Sigmoid colon (tissue), 7 donors: ENCODE measurements around the gene KRTAP20-1. TPM values are rescaled to one million over a fixed set of nuclear protein-coding genes. Genes with fewer than 3 reads are reported as not detected.

Source experiments
- DNase-seq: peaks from one replicate; pipeline ENCODE4 v3.0.0-alpha.2; 2019
- H3K27ac ChIP-seq, 4 donors: fragments of 200-600 bp; sonication (generic); one replicate each; pipeline ENCODE4 v1.5.1; 2016 to 2019; ENCODE audit warnings: mild to moderate bottlenecking in 1 of 4
- H3K27me3 ChIP-seq, 3 donors: fragments of 200-600 bp; sonication (generic); one replicate each; pipeline ENCODE4 v1.5.1; 2019; ENCODE audit warnings: mild to moderate bottlenecking in 1 of 3
- H3K36me3 ChIP-seq, 4 donors: fragments of 200-600 bp; sonication (generic); one replicate each; pipeline ENCODE4 v1.5.1; 2016 to 2019
- H3K4me1 ChIP-seq, 4 donors: fragments of 200-600 bp; sonication (generic); one replicate each; pipeline ENCODE4 v1.5.1; 2017 to 2019
- H3K4me3 ChIP-seq, 4 donors: fragments of 200-600 bp; sonication (generic); one replicate each; pipeline ENCODE4 v1.5.1; 2017 to 2019; ENCODE audit warnings: mild to moderate bottlenecking in 2 of 4, moderate library complexity in 1 of 4
- H3K9me3 ChIP-seq, 4 donors: fragments of 200-600 bp in 3 of 4; sonication (generic) in 3 of 4; one replicate each; pipeline versions ENCODE4 v1.5.1 to v1.6.1; 2013 to 2019
- EP300 ChIP-seq, 4 donors: sonication (generic); formaldehyde crosslinking; IDR thresholded peaks; one replicate each; pipeline ENCODE4 v1.6.1; 2017; ENCODE audit warnings: antibody characterized with exemption in 4 of 4
- POLR2A ChIP-seq, 2 donors: fragments of 450-650 bp; IDR thresholded peaks; one replicate each; pipeline ENCODE4 v1.6.1; 2016; ENCODE audit warnings: antibody characterized with exemption in 2 of 2, mild to moderate bottlenecking in 2 of 2, moderate library complexity in 2 of 2
- POLR2AphosphoS5 ChIP-seq, 4 donors: sonication (generic); formaldehyde crosslinking; IDR thresholded peaks; one replicate each; pipeline ENCODE4 v1.6.1; 2017; ENCODE audit warnings: antibody characterized with exemption in 4 of 4
- WGBS, 2 donors: extraction: QIAGEN DNeasy Blood & Tissue Kit; methylation state at CpG; one replicate each; pipeline ENCODE4 v1.1.7; 2013; 5-methylcytosine and 5-hydroxymethylcytosine counted together
- intact Hi-C: fragments of 100-400 bp; cut with DNase I; formaldehyde crosslinking; loops from one replicate; pipeline ENCODE4 v1.15.1; 2023
- polyA plus RNA-seq, 3 donors: library from polyadenylated mRNA; stranded (reverse); fragments of 200-250 nt; gene quantifications; one replicate each; pipeline ENCODE4 v1.2.3, GENCODE V29; 2013
- total RNA-seq, 4 donors: library from RNA; depleted of rRNA; stranded (reverse); fragments of >200 nt; gene quantifications; one replicate each; pipeline ENCODE4 v1.1.0, GENCODE V29; 2016
- TF ChIP-seq, protein P1 (sequence below), 4 experiments: fragments of 450-650 bp in 3 of 4; fragments of 200-600 bp in 1 of 4; IDR thresholded peaks; one replicate each; pipeline ENCODE4 v1.5.1; 2016 to 2019; ENCODE audit warnings: antibody characterized with exemption in 4 of 4, mild to moderate bottlenecking in 3 of 4, moderate library complexity in 2 of 4
- donor health status: healthy with polysubstance abuse.
- donor health status: Bipolar disorder and iron deficiency.
- donor health status: healthy.

KRTAP20-1 gene
- total and polyA plus RNA-seq, 7 donors, result not detected

DNA sequence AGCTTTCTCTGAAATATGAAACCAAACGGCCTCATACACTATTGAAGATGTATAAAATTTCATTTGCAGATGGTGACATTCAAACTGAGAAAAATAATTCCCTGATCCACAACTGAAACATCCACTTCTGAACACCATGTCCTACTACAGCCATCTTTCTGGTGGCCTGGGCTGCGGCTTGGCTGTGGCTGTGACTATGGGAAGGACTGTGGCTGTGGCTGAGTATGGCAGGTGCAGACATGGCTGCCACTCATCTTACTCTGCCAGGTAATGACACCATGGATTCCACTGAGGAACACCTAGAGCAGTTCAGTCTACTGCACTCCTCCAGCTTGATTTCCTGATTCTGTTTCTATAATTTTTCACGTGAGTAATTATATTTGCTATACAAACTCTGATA, 4.3 kb downstream of the KRTAP20-1 start, which contains the start of gene KRTAP20-4:
Gene KRTAP20-4 (plus strand): TSS at position 106 of the 400 bp plus-strand sequence.
- intact Hi-C loops, result no loop called here
- no peaks in the 10 kb centered on the region for H3K4me1 ChIP-seq
- H3K36me3 ChIP-seq, result no peaks in the 10 kb centered on the region
- no peak within 1 kb of the TSS for H3K4me3 ChIP-seq
- DNase-seq, result no peak
- WGBS, 2 donors, result 81 to 89% methylated on average over 3 of the region's 3 CpGs
- H3K27ac ChIP-seq, result no peak within 1 kb of the TSS
- no peaks in the 10 kb centered on the region for H3K27me3 ChIP-seq
- no peaks in the 10 kb centered on the region for H3K9me3 ChIP-seq
- TF ChIP-seq EP300 (IDR thresholded peaks at IDR 0.05) (no peak), POLR2AphosphoS5 (IDR thresholded peaks at IDR 0.05) (no peak), POLR2A (IDR thresholded peaks at IDR 0.05) (no peak)
- TF ChIP-seq, protein P1, sequence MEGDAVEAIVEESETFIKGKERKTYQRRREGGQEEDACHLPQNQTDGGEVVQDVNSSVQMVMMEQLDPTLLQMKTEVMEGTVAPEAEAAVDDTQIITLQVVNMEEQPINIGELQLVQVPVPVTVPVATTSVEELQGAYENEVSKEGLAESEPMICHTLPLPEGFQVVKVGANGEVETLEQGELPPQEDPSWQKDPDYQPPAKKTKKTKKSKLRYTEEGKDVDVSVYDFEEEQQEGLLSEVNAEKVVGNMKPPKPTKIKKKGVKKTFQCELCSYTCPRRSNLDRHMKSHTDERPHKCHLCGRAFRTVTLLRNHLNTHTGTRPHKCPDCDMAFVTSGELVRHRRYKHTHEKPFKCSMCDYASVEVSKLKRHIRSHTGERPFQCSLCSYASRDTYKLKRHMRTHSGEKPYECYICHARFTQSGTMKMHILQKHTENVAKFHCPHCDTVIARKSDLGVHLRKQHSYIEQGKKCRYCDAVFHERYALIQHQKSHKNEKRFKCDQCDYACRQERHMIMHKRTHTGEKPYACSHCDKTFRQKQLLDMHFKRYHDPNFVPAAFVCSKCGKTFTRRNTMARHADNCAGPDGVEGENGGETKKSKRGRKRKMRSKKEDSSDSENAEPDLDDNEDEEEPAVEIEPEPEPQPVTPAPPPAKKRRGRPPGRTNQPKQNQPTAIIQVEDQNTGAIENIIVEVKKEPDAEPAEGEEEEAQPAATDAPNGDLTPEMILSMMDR (IDR thresholded peaks at IDR 0.05), result no peak

DNA sequence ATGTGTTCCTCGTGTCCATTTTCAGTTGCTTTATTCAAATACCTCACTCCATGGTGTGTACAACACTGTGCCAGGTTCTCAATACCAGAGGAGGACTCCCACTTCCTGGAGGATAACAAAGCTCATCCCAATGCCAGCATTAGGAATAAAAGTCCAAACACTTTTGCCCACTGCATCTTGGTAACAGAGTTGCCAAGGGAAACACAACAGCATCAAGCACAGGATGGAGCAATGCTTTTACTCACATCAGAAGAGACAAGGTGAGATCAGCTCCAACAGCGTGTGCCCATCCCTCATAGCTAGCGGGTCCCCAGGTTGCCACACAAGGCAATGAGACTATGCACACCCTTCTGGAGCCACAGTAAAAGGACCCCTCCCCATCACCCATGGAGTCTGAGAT, 7.1 kb downstream of the KRTAP20-1 start:
- no peak for DNase-seq
- Histone ChIP-seq H3K4me3 (no peak overlapping the region), H3K36me3 (no peaks in the 10 kb centered on the region), H3K9me3 (no peaks in the 10 kb centered on the region), H3K27me3 (no peaks in the 10 kb centered on the region), H3K27ac (no peak overlapping the region), H3K4me1 (no peaks in the 10 kb centered on the region)
- 85 to 94% methylated on average over 3 of the region's 3 CpGs for WGBS, 2 donors
- TF ChIP-seq EP300 (IDR thresholded peaks at IDR 0.05) (no peak), POLR2AphosphoS5 (IDR thresholded peaks at IDR 0.05) (no peak), POLR2A (IDR thresholded peaks at IDR 0.05) (no peak)
- TF ChIP-seq, protein P1 (IDR thresholded peaks at IDR 0.05), result no peak
- intact Hi-C loops, result no loop called here

DNA sequence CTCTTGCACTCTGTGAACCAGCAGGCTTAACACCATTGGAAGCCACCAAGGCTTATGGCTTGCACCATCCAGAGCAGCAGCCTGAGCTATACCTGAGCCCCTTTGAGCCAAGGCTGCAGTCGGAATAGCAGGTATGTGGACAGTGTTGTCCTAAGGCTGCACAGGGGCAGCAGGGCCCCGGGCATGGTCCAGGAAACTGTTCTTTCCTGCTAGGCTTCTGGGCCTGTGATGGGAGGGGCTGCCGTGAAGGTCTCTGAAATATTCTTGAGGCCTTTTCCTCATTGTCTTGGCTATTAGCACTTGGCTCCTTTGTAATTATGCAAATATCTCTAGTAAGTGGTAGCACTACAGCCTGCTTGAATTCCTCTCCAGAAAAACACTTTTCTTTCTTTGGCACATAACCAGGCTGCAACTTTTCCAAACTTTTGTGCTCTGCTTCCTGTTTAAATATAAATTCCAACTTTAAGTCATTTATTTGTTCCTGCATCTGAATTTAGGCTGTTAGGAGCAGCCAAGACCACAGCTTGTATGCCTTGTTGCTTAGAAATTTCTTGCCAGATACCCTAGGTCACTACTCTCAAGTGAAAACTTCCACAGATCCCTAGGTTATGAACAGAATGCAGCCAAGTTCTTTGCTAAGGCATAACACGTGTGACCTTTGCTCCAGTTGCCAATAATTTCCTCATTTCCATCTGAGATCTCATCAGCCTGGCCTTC, 9.4 kb downstream of the KRTAP20-1 start:
- Histone ChIP-seq H3K4me3 (no peak overlapping the region), H3K9me3 (no peaks in the 10 kb centered on the region), H3K27me3 (no peaks in the 10 kb centered on the region), H3K27ac (no peak overlapping the region), H3K4me1 (no peaks in the 10 kb centered on the region), H3K36me3 (no peaks in the 10 kb centered on the region)
- TF ChIP-seq EP300 (IDR thresholded peaks at IDR 0.05) (no peak), POLR2AphosphoS5 (IDR thresholded peaks at IDR 0.05) (no peak), POLR2A (IDR thresholded peaks at IDR 0.05) (no peak)
- TF ChIP-seq, protein P1 (IDR thresholded peaks at IDR 0.05), result no peak
- intact Hi-C loops, result no loop called here
- no peak for DNase-seq
- WGBS, 2 donors, result 66 to 72% methylated on average over 4 of the region's 4 CpGs

DNA sequence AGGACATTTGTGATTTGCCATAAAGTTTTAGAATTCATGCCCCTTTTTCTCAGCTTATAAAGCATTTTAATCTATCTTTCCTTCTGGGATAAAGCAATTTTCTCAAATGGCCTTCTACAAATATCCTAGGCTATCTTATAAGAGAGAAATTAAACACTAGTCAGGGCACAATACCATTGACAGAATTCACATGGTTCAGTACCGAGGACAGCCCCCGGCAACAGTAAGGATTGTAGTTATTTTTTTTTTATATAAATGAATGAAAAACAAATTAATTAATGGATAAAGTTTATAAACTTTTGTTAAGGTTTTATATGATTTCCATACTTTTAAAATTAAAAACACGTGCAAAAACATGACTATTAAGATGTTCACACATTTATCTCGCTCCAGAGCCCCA, 11.9 kb downstream of the KRTAP20-1 start:
- Histone ChIP-seq H3K4me3 (no peak overlapping the region), H3K4me1 (no peaks in the 10 kb centered on the region), H3K27ac (no peak overlapping the region), H3K36me3 (no peaks in the 10 kb centered on the region), H3K27me3 (no peaks in the 10 kb centered on the region), H3K9me3 (no peaks in the 10 kb centered on the region)
- no peak for TF ChIP-seq POLR2A (IDR thresholded peaks at IDR 0.05)
- intact Hi-C loops, result no loop called here
- DNase-seq, result no peak
- WGBS, 2 donors, result 78 to 88% methylated on average over 4 of the region's 4 CpGs

DNA sequence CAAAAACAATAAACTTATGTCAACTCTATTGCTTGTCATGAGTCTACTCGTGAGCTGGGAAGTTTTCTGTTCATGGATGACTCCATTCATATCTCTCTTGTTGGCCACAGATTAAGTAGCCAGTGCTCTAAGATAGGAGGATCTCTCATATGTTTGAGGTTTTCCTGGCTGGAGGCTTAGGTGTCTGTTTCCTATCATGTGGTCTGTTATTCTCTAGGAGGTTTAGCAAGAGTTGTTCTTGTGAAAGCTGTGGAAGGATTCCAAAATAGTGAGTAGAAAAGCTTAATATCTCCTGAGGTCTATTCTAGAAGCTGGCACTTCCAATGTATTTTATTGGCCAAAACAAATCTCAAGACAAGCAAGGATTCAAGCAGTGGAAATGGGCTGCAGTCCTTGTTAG, 13.0 kb downstream of the KRTAP20-1 start:
- intact Hi-C loops, result no loop called here
- DNase-seq, result no peak
- TF ChIP-seq POLR2AphosphoS5 (IDR thresholded peaks at IDR 0.05), result peak in 1 of 4 donors; percentile 21
- no peak for TF ChIP-seq POLR2A (IDR thresholded peaks at IDR 0.05)
- WGBS, 2 donors, result 68 to 75% methylated on average over 1 of the region's 1 CpG
- Histone ChIP-seq H3K36me3 (no peaks in the 10 kb centered on the region), H3K4me3 (no peak overlapping the region), H3K4me1 (no peaks in the 10 kb centered on the region), H3K27ac (no peak overlapping the region), H3K27me3 (no peaks in the 10 kb centered on the region), H3K9me3 (no peaks in the 10 kb centered on the region)

DNA sequence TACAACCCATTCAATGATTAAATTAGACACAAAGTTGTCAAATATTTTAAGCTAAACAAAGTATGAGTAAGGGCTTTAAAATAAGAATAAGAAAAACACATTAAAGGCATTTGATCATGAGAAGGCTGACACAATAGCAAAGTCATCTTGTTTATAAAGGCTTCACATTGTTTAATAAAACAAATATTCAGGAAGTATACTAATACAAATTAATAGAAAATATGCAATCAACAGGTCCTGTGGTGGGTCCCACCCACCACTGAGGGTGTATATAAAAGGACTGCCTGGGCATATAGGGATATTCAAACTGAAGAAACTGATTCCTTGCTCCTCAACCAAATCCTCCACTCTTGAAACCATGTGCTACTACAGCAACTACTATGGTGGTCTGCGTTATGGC, 18.7 kb downstream of the KRTAP20-1 start, which contains the start of gene KRTAP20-2:
Gene KRTAP20-2 (plus strand): TSS at position 301 of the 400 bp plus-strand sequence. CDS start 58 bp downstream, at position 359.
- Histone ChIP-seq H3K9me3 (no peaks in the 10 kb centered on the region), H3K27me3 (no peaks in the 10 kb centered on the region), H3K36me3 (no peaks in the 10 kb centered on the region), H3K27ac (no peak within 1 kb of the TSS), H3K4me1 (no peaks in the 10 kb centered on the region), H3K4me3 (no peak within 1 kb of the TSS)
- DNase-seq, result no peak
- no peak for TF ChIP-seq POLR2AphosphoS5 (IDR thresholded peaks at IDR 0.05)
- TF ChIP-seq, protein P1 (IDR thresholded peaks at IDR 0.05), result no peak
- TF ChIP-seq POLR2A (IDR thresholded peaks at IDR 0.05), result no peak
- TF ChIP-seq EP300 (IDR thresholded peaks at IDR 0.05), result no peak
- 86 to 95% methylated on average over 1 of the region's 1 CpG for WGBS, 2 donors
- intact Hi-C loops, result no loop called here
